Measurements from ENCODE around the gene DAPK1. TPM values are rescaled to one million over a fixed set of nuclear protein-coding genes. Genes with fewer than 3 reads are reported as not detected.

DAPK1 gene
- total and polyA plus RNA-seq, 12 donors: 5.4 to 44.6 (median 21.3) TPM

- Histone ChIP-seq H3K4me3 (no peak overlapping the region), H3K9me3 (replicated peaks in 1 of 3) (no peaks in the 10 kb centered on the region), H3K27me3 (no peaks in the 10 kb centered on the region), H3K36me3 (replicated peaks in 1 of 2) (peaks cover 0 to 27% of the 10 kb centered on the region in 2 donors), H3K27ac (no peak overlapping the region), H3K4me1 (replicated peaks in 1 of 2) (no peaks in the 10 kb centered on the region)
- 80 to 94% (median 87%) methylated on average over 1 to 7 of the region's 7 CpGs for WGBS, 4 donors
- intact Hi-C loops (cut with DNase I): no loop called here
- DNase-seq: no peak
- no peak for TF ChIP-seq CTCF (IDR thresholded peaks at IDR 0.05)
- TF ChIP-seq POLR2A (IDR thresholded peaks at IDR 0.05): no peak
Observed at GRCh38 chr9:87648606-87649005, 150.9 kb downstream of the DAPK1 start.

GRCh38 chr9:87650611-87651295, 153.1 kb downstream of the DAPK1 start:
- TF ChIP-seq POLR2A (IDR thresholded peaks at IDR 0.05): no peak
- TF ChIP-seq CTCF (IDR thresholded peaks at IDR 0.05): no peak
- no peak overlapping the region for H3K27ac ChIP-seq
- H3K9me3 ChIP-seq (replicated peaks in 1 of 3): no peaks in the 10 kb centered on the region
- no peak for DNase-seq
- no peaks in the 10 kb centered on the region for H3K4me1 ChIP-seq (replicated peaks in 1 of 2)
- intact Hi-C loops (cut with DNase I): no loop called here
- H3K27me3 ChIP-seq: no peaks in the 10 kb centered on the region
- peaks cover 0 to 27% of the 10 kb centered on the region in 2 donors for H3K36me3 ChIP-seq (replicated peaks in 1 of 2)
- no peak overlapping the region for H3K4me3 ChIP-seq
- 80 to 90% (median 81%) methylated on average over 8 of the region's 8 CpGs for WGBS, 4 donors

GRCh38 chr9:87651431-87651830, 153.8 kb downstream of the DAPK1 start:
- peaks cover 0 to 27% of the 10 kb centered on the region in 2 donors for H3K36me3 ChIP-seq (replicated peaks in 1 of 2)
- no peak for DNase-seq
- no peaks in the 10 kb centered on the region for H3K9me3 ChIP-seq (replicated peaks in 1 of 3)
- TF ChIP-seq POLR2A (IDR thresholded peaks at IDR 0.05) (no peak), CTCF (IDR thresholded peaks at IDR 0.05) (no peak)
- peaks cover 0 to 1% of the 10 kb centered on the region in 2 donors for H3K4me1 ChIP-seq (replicated peaks in 1 of 2)
- H3K27me3 ChIP-seq: no peaks in the 10 kb centered on the region
- intact Hi-C loops (cut with DNase I): no loop called here
- no peak overlapping the region for H3K4me3 ChIP-seq
- WGBS, 4 donors: 80 to 89% (median 86%) methylated on average over 10 of the region's 10 CpGs
- H3K27ac ChIP-seq: no peak overlapping the region

GRCh38 chr9:87653941-87654340, 156.3 kb downstream of the DAPK1 start:
- TF ChIP-seq CTCF (IDR thresholded peaks at IDR 0.05) (no peak), POLR2A (IDR thresholded peaks at IDR 0.05) (no peak)
- 63 to 78% (median 76%) methylated on average over 3 of the region's 3 CpGs for WGBS, 4 donors
- Histone ChIP-seq H3K36me3 (replicated peaks in 1 of 2) (peaks cover 0 to 10% of the 10 kb centered on the region in 2 donors), H3K27ac (peak overlapping the region in 2 of 5 donors; percentile 9 to 25), H3K9me3 (replicated peaks in 1 of 3) (no peaks in the 10 kb centered on the region), H3K27me3 (no peaks in the 10 kb centered on the region), H3K4me1 (replicated peaks in 1 of 2) (peaks cover 0 to 9% of the 10 kb centered on the region in 2 donors), H3K4me3 (no peak overlapping the region)
- intact Hi-C loops (cut with DNase I): no loop called here
- no peak for DNase-seq

Data from adrenal gland (tissue), 12 donors.